Keratinocyte (primary cell): Measurements from ENCODE around the gene P4HB. TPM values are rescaled to one million over a fixed set of nuclear protein-coding genes. Genes with fewer than 3 reads are reported as not detected.

ENCODE experiments used
- DNase-seq: peaks from one replicate; pipeline ENCODE4 v3.0.0-alpha.2; 2011; ENCODE audit warnings: low read depth, missing footprints, low spot score
- FAIRE-seq: peaks from 2 replicates; lab custom pipeline; 2011; peaks lifted over from hg19 to GRCh38; lab: Jason Lieb, UNC
- H2AFZ ChIP-seq: 2 replicates; pipeline ENCODE4 v1.6.0; 2012; ENCODE audit warnings: low read length, control low read depth, inconsistent platforms; ENCODE audit not compliant: control insufficient read depth
- H3K27ac ChIP-seq: 2 replicates; pipeline ENCODE4 v1.5.1; 2011; ENCODE audit warnings: low read length; ENCODE audit not compliant: control insufficient read depth, insufficient read depth
- H3K27me3 ChIP-seq: 3 replicates; pipeline ENCODE4 v1.6.0; 2011; ENCODE audit warnings: low read length; ENCODE audit not compliant: control insufficient read depth, insufficient read depth; ENCODE audit errors: extremely low read depth
- H3K36me3 ChIP-seq, 2 experiments: 2 replicates in 1 of 2; 3 replicates in 1 of 2; pipeline ENCODE4 v1.5.1; 2011; ENCODE audit warnings: low read length in 2 of 2, mild to moderate bottlenecking in 1 of 2; ENCODE audit not compliant: control insufficient read depth in 2 of 2, insufficient read depth in 2 of 2; ENCODE audit errors: extremely low read depth in 1 of 2
- H3K4me1 ChIP-seq: 3 replicates; pipeline ENCODE4 v1.5.1; 2011; ENCODE audit warnings: low read length; ENCODE audit not compliant: control insufficient read depth, insufficient read depth; ENCODE audit errors: extremely low read depth
- H3K4me2 ChIP-seq: 3 replicates; pipeline ENCODE4 v1.6.0; 2011; ENCODE audit warnings: low read depth, low read length; ENCODE audit not compliant: control insufficient read depth, insufficient read depth; ENCODE audit errors: extremely low read depth
- H3K4me3 ChIP-seq, 3 experiments: fragments of 200-600 bp in 1 of 3; sonication (generic) in 1 of 3; 2 replicates in 2 of 3; 3 replicates in 1 of 3; pipeline ENCODE4 v1.5.1; 2011 to 2016; ENCODE audit warnings: low read length in 3 of 3, mild to moderate bottlenecking in 3 of 3, control low read depth in 2 of 3, inconsistent platforms in 1 of 3, low read depth in 1 of 3, mixed read lengths in 1 of 3, mixed run types in 1 of 3, moderate library complexity in 1 of 3; ENCODE audit not compliant: control insufficient read depth in 2 of 3, insufficient read depth in 2 of 3; ENCODE audit errors: extremely low read depth in 1 of 3
- H3K79me2 ChIP-seq: 2 replicates; pipeline ENCODE4 v1.6.0; 2012; ENCODE audit warnings: low read length; ENCODE audit not compliant: control insufficient read depth, insufficient read depth
- H3K9ac ChIP-seq: 3 replicates; pipeline ENCODE4 v1.6.0; 2011; ENCODE audit warnings: low read length; ENCODE audit not compliant: control insufficient read depth, insufficient read depth; ENCODE audit errors: extremely low read depth
- H3K9me1 ChIP-seq: 3 replicates; pipeline ENCODE4 v1.6.0; 2011; ENCODE audit warnings: low read length; ENCODE audit not compliant: control insufficient read depth, insufficient read depth; ENCODE audit errors: extremely low read depth
- H3K9me3 ChIP-seq: 2 replicates; pipeline ENCODE4 v1.5.1; 2012; ENCODE audit warnings: low read depth, low read length; ENCODE audit not compliant: control insufficient read depth
- H4K20me1 ChIP-seq: 3 replicates; pipeline ENCODE4 v1.6.0; 2011; ENCODE audit warnings: low read length; ENCODE audit not compliant: control insufficient read depth, insufficient read depth; ENCODE audit errors: extremely low read depth
- CTCF ChIP-seq, 3 experiments: IDR thresholded peaks in 1 of 3; conservative IDR thresholded peaks in 1 of 3; optimal IDR thresholded peaks in 1 of 3; 2 replicates in 2 of 3; 3 replicates in 1 of 3; pipeline versions ENCODE3 to v1.5.1; 2011; ENCODE audit warnings: low read length in 3 of 3, mild to moderate bottlenecking in 3 of 3, moderate library complexity in 2 of 3, control low read depth in 1 of 3, inconsistent platforms in 1 of 3; ENCODE audit not compliant: insufficient read depth in 2 of 3; ENCODE audit errors: extremely low read depth in 1 of 3
- EZH2 ChIP-seq: IDR thresholded peaks from one replicate; pipeline ENCODE4 v1.6.1; 2012; ENCODE audit warnings: inconsistent platforms, mild to moderate bottlenecking, low read length, moderate library complexity
- dilution Hi-C: fragments of 300-500 bp; cut with MboI; formaldehyde crosslinking; loops from one replicate; pipeline ENCODE4 v1.7.0; 2020; ENCODE audit warnings: low sequenced_read_pairs; ENCODE audit not compliant: extremely low pct_ligation_motif_present
- polyA plus RNA-seq, 5 experiments: library from polyadenylated mRNA; depleted of rRNA in 3 of 5; stranded (reverse) in 3 of 5; stranded (forward) in 1 of 5; unstranded in 1 of 5; fragments of >200 nt; gene quantifications; 1 replicate in 1 of 5; 2 replicates in 3 of 5; 3 replicates in 1 of 5; pipeline versions ENCODE4 v1.2.1 to v1.2.3, GENCODE V29; 2011 to 2012; ENCODE audit warnings: missing spikeins in 2 of 5, low read depth in 1 of 5, low replicate concordance in 1 of 5

Gene P4HB
- polyA plus RNA-seq, 1 donor (not counting 4 experiments of a cell fraction or from before 2014, with no cell fraction given), result 149 TPM

GRCh38 chr17:81821603-81822311 is 38.6 kb downstream of the P4HB start:
- Histone ChIP-seq H3K27me3 (peaks cover 9% of the 10 kb centered on the region), H3K36me3 (peaks cover 0 to 1% of the 10 kb centered on the region in 2 experiments), H4K20me1 (no peaks in the 10 kb centered on the region), H2AFZ (peak overlapping the region; percentile 62), H3K9me1 (no peaks in the 10 kb centered on the region), H3K4me1 (peaks cover 11% of the 10 kb centered on the region), H3K27ac (peak overlapping the region; percentile 14), H3K4me3 (peak overlapping the region in 1 of 3 experiments; percentile 34), H3K9me3 (no peaks in the 10 kb centered on the region), H3K4me2 (peak overlapping the region; percentile 58), H3K79me2 (no peaks in the 10 kb centered on the region), H3K9ac (peak overlapping the region; percentile 37)
- TF ChIP-seq EZH2 (no peak), CTCF (optimal IDR thresholded peaks at IDR 0.05 in 1 of 3, IDR thresholded peaks at IDR 0.05 in 1 of 3, conservative IDR thresholded peaks at IDR 0.05 in 1 of 3; ENCODE audit: extremely low read depth in 1 of 3, insufficient read depth in 2 of 3, low read length in 3 of 3) (peak; percentile 73 to 83 (median 77))
- DNase-seq (no peak), FAIRE-seq (no peak)
- dilution Hi-C loops, result no loop called here

- Histone ChIP-seq H3K9me3 (no peaks in the 10 kb centered on the region), H3K9ac (peak overlapping the region; percentile 37), H2AFZ (peak overlapping the region; percentile 53), H3K27me3 (peaks cover 9% of the 10 kb centered on the region), H3K36me3 (peaks cover 0 to 1% of the 10 kb centered on the region in 2 experiments), H3K79me2 (no peaks in the 10 kb centered on the region), H3K4me3 (peak overlapping the region in 1 of 3 experiments; percentile 34), H3K4me2 (peak overlapping the region; percentile 58), H4K20me1 (no peaks in the 10 kb centered on the region), H3K4me1 (peaks cover 11% of the 10 kb centered on the region), H3K9me1 (no peaks in the 10 kb centered on the region), H3K27ac (no peak overlapping the region)
- no peak for TF ChIP-seq CTCF (optimal IDR thresholded peaks at IDR 0.05 in 1 of 3, IDR thresholded peaks at IDR 0.05 in 1 of 3, conservative IDR thresholded peaks at IDR 0.05 in 1 of 3; ENCODE audit: extremely low read depth in 1 of 3, insufficient read depth in 2 of 3, low read length in 3 of 3)
- no peak for TF ChIP-seq EZH2
- dilution Hi-C loops, result no loop called here
- FAIRE-seq (no peak), DNase-seq (no peak)
Measured at GRCh38 chr17:81821147-81821546, 39.2 kb downstream of the P4HB start.
